H9 (cell line): Measurements from ENCODE around the gene CDC42. TPM values are rescaled to one million over a fixed set of nuclear protein-coding genes. Genes with fewer than 3 reads are reported as not detected.
A peak's percentile ranks its signal among the peaks of the same experiment; 100 is the strongest.

Experiments used
- DNase-seq: peaks from one replicate; pipeline ENCODE4 v3.0.0-alpha.2; 2017
- H2AFZ ChIP-seq: one replicate; pipeline ENCODE4 v1.6.1; 2013; ENCODE audit warnings: mild to moderate bottlenecking, low read length, control low read depth, moderate library complexity
- H2AK5ac ChIP-seq: 2 replicates; pipeline ENCODE4 v1.6.1; 2013; ENCODE audit warnings: low read length, control low read depth, mixed read lengths; ENCODE audit not compliant: insufficient read length
- H2BK120ac ChIP-seq: one replicate; pipeline ENCODE4 v1.6.1; 2013; ENCODE audit warnings: low read depth, mild to moderate bottlenecking, low read length, control low read depth, inconsistent platforms; ENCODE audit not compliant: poor library complexity, severe bottlenecking
- H2BK12ac ChIP-seq: 2 replicates; pipeline ENCODE4 v1.6.1; 2013; ENCODE audit warnings: low read length, control low read depth, mixed read lengths, low read depth; ENCODE audit not compliant: insufficient read length
- H2BK15ac ChIP-seq: 2 replicates; pipeline ENCODE4 v1.6.1; 2013; ENCODE audit warnings: low read depth, low read length, control low read depth
- H2BK20ac ChIP-seq: one replicate; pipeline ENCODE4 v1.6.1; 2013; ENCODE audit warnings: low read depth, mild to moderate bottlenecking, low read length, control low read depth, inconsistent platforms; ENCODE audit not compliant: poor library complexity, severe bottlenecking
- H2BK5ac ChIP-seq: 2 replicates; pipeline ENCODE4 v1.6.1; 2013; ENCODE audit warnings: low read length, control low read depth, mixed read lengths; ENCODE audit not compliant: insufficient read length
- H3K14ac ChIP-seq: 2 replicates; pipeline ENCODE4 v1.6.1; 2013; ENCODE audit warnings: low read length, control low read depth; ENCODE audit not compliant: insufficient read depth
- H3K18ac ChIP-seq: 2 replicates; pipeline ENCODE4 v1.6.1; 2013; ENCODE audit warnings: low read depth, mild to moderate bottlenecking, mixed read lengths, low read length, control low read depth; ENCODE audit not compliant: insufficient read length
- H3K23ac ChIP-seq: 2 replicates; pipeline ENCODE4 v1.6.1; 2013; ENCODE audit warnings: low read length, control low read depth, mixed read lengths, low read depth; ENCODE audit not compliant: insufficient read length
- H3K23me2 ChIP-seq: 2 replicates; pipeline ENCODE4 v1.6.1; 2013; ENCODE audit warnings: low read depth, mild to moderate bottlenecking, mixed read lengths, low read length, control low read depth; ENCODE audit not compliant: insufficient read length, poor library complexity, severe bottlenecking
- H3K27ac ChIP-seq: 2 replicates; pipeline ENCODE4 v1.5.1; 2013; ENCODE audit warnings: low read length, control low read depth, mixed read lengths, low read depth; ENCODE audit not compliant: insufficient read length
- H3K27me3 ChIP-seq: 2 replicates; pipeline ENCODE4 v1.6.1; 2013; ENCODE audit warnings: low read length, control low read depth, inconsistent platforms; ENCODE audit not compliant: insufficient read depth
- H3K4ac ChIP-seq: 2 replicates; pipeline ENCODE4 v1.6.1; 2013; ENCODE audit warnings: low read depth, mild to moderate bottlenecking, control low read depth, inconsistent platforms, low read length, moderate library complexity
- H3K4me1 ChIP-seq: 2 replicates; pipeline ENCODE4 v1.6.1; 2013; ENCODE audit warnings: low read length, control low read depth, inconsistent platforms; ENCODE audit not compliant: insufficient read depth
- H3K4me2 ChIP-seq: 2 replicates; pipeline ENCODE4 v1.6.1; 2013; ENCODE audit warnings: low read length, control low read depth, mixed read lengths; ENCODE audit not compliant: insufficient read length, insufficient read depth
- H3K56ac ChIP-seq: 2 replicates; pipeline ENCODE4 v1.6.1; 2013; ENCODE audit warnings: low read depth, mild to moderate bottlenecking, mixed read lengths, low read length, control low read depth; ENCODE audit not compliant: insufficient read length
- H3K79me1 ChIP-seq: 2 replicates; pipeline ENCODE4 v1.6.1; 2013; ENCODE audit warnings: low read depth, mild to moderate bottlenecking, moderate library complexity, low read length, control low read depth, inconsistent platforms; ENCODE audit not compliant: insufficient read depth, poor library complexity, severe bottlenecking
- H3K79me2 ChIP-seq: 2 replicates; pipeline ENCODE4 v1.6.1; 2013; ENCODE audit warnings: low read length, control low read depth, inconsistent platforms; ENCODE audit not compliant: insufficient read depth
- H3K9ac ChIP-seq: 2 replicates; pipeline ENCODE4 v1.6.1; 2013; ENCODE audit warnings: low read length, control low read depth, mixed read lengths; ENCODE audit not compliant: insufficient read length; ENCODE audit errors: extremely low read depth
- H3K9me3 ChIP-seq: one replicate; pipeline ENCODE4 v1.6.1; 2013; ENCODE audit warnings: low read depth, low read length, inconsistent platforms; ENCODE audit not compliant: control insufficient read depth
- H3T11ph ChIP-seq: one replicate; pipeline ENCODE4 v1.6.1; 2013; ENCODE audit warnings: mild to moderate bottlenecking, low read length, control low read depth, inconsistent platforms
- H4K20me1 ChIP-seq: one replicate; pipeline ENCODE4 v1.6.1; 2013; ENCODE audit not compliant: control insufficient read depth, insufficient read length, insufficient read depth
- H4K5ac ChIP-seq: 2 replicates; pipeline ENCODE4 v1.6.1; 2013; ENCODE audit warnings: low read depth, mild to moderate bottlenecking, mixed read lengths, low read length, control low read depth; ENCODE audit not compliant: insufficient read length
- H4K8ac ChIP-seq: replicated peaks from 2 replicates; pipeline ENCODE4 v1.6.1; 2013; ENCODE audit warnings: low read length, control low read depth, mixed read lengths, low read depth; ENCODE audit not compliant: insufficient read length
- H4K91ac ChIP-seq: 2 replicates; pipeline ENCODE4 v1.6.1; 2013; ENCODE audit warnings: low read depth, mild to moderate bottlenecking, moderate library complexity, mixed read lengths, low read length, control low read depth; ENCODE audit not compliant: insufficient read length
- H3K27ac Mint-ChIP-seq, 3 experiments: 2 replicates in 2 of 3; 3 replicates in 1 of 3; pipeline ENCODE4 v1.8.0; 2020 to 2021; ENCODE audit warnings: mixed read lengths in 3 of 3, mild to moderate bottlenecking in 1 of 3, moderate library complexity in 1 of 3
- H3K27me3 Mint-ChIP-seq: 2 replicates; pipeline ENCODE4 v1.8.0; 2021; ENCODE audit warnings: low read depth, mild to moderate bottlenecking, moderate library complexity, mixed read lengths
- H3K36me3 Mint-ChIP-seq, 3 experiments: 2 replicates in 2 of 3; 3 replicates in 1 of 3; pipeline ENCODE4 v1.8.0; 2020 to 2021; ENCODE audit warnings: low read depth in 3 of 3, mixed read lengths in 3 of 3; ENCODE audit not compliant: insufficient read depth in 1 of 3
- H3K4me1 Mint-ChIP-seq, 2 experiments: 2 replicates each; pipeline ENCODE4 v1.8.0; 2020; ENCODE audit warnings: mixed read lengths in 2 of 2
- H3K4me3 Mint-ChIP-seq, 2 experiments: 2 replicates in 1 of 2; 3 replicates in 1 of 2; pipeline ENCODE4 v1.8.0; 2020 to 2021; ENCODE audit warnings: mild to moderate bottlenecking in 2 of 2, mixed read lengths in 2 of 2, moderate library complexity in 1 of 2
- H3K9me3 Mint-ChIP-seq, 2 experiments: 2 replicates in 1 of 2; 3 replicates in 1 of 2; pipeline ENCODE4 v1.8.0; 2020; ENCODE audit warnings: mild to moderate bottlenecking in 2 of 2, mixed read lengths in 2 of 2, moderate library complexity in 1 of 2
- WGBS: extraction: QIAGEN DNeasy Blood & Tissue Kit; methylation state at CpG from one replicate; pipeline ENCODE4 v1.1.7; 2013; ENCODE audit warnings: missing lambda C conversion rate, low lambda C conversion rate, mixed read lengths; ENCODE audit not compliant: insufficient read length; ENCODE audit errors: extremely low coverage; 5-methylcytosine and 5-hydroxymethylcytosine counted together
- total RNA-seq: library from RNA; stranded (reverse); gene quantifications from 2 replicates; pipeline ENCODE4 v1.2.1, GENCODE V29; 2021
- TF ChIP-seq, protein P1 (sequence below): fragments of 200-600 bp; sonication (generic); conservative IDR thresholded peaks from 3 replicates; pipeline ENCODE4 v1.8.0; 2021; ENCODE audit warnings: antibody characterized with exemption, mild to moderate bottlenecking

The CDC42 gene
- total RNA-seq, 1 experiment from 2014 or later: 197 TPM

DNA sequence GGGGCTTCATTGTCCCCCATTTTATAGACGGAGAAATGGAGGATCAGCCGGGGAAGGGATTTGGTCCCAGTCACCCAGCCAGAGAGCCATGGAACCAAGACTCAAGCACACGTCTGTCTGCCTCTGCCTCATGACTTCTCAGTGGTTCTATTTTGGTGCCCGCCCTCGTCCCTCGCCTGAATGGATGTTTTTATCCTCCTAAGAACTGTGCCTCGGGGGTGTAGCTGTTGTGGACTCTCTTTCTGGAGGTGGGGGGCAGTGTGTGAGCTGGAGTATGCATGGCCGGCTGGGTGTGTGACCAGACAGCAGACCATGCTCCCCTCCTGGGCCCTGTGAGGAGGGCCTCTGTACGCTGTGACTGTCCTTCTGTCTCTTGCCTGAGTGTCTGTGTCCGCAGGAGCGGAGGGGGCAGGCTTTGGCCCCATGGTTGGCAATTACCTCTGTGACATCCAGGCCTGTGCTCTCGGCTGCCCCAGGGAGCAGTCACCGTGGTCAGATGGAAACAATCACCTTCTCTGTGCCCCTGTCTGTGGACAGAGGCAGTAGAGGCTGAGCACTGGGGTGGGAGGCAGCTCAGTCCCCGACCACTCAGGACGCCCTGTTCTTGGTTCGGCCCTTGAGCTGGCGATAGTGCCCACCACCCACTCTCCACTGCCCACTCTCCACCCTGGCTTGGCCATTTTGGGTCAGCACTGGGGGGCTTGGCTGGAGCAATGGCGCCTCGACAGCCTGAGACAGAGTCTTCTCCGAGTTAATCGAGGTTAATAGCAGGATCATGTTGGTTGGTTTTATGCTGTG, 70.0 kb downstream of the CDC42 start:
- Histone ChIP-seq H3K23me2 (no peaks in the 10 kb centered on the region), H3K56ac (no peak overlapping the region), H3K9me3 (no peaks in the 10 kb centered on the region), H3K4me1 (peaks cover 11% of the 10 kb centered on the region; the same call in 1 of the 2 replicates), H3K4me2 (no peak overlapping the region), H2BK120ac (no peak overlapping the region), H4K20me1 (no peaks in the 10 kb centered on the region), H4K8ac (no peak overlapping the region), H2BK20ac (no peak overlapping the region), H2BK5ac (no peak overlapping the region), H2BK12ac (no peak overlapping the region), H2BK15ac (no peak overlapping the region), H3K4ac (no peak overlapping the region), H3K9ac (no peak overlapping the region), H3K79me1 (no peaks in the 10 kb centered on the region), H3K79me2 (no peaks in the 10 kb centered on the region), H2AFZ (no peak overlapping the region), H3K23ac (no peak overlapping the region), H3K27me3 (no peaks in the 10 kb centered on the region), H4K5ac (no peak overlapping the region), H3K27ac (no peak overlapping the region), H3K14ac (no peak overlapping the region), H4K91ac (no peak overlapping the region), H3T11ph (no peak overlapping the region), H3K18ac (no peak overlapping the region), H2AK5ac (no peak overlapping the region)
- no CpG with 5 or more reads among the region's 21 CpGs for WGBS
- peak overlapping the region; percentile 57 to 82 (median 69); a peak in 2 of 7 replicates for H3K27ac Mint-ChIP-seq
- H3K9me3 Mint-ChIP-seq: no peaks in the 10 kb centered on the region
- no peak overlapping the region for H3K4me3 Mint-ChIP-seq
- no peak for DNase-seq
- peaks cover 26 to 28% of the 10 kb centered on the region in 2 experiments for H3K4me1 Mint-ChIP-seq
- TF ChIP-seq, protein P1, sequence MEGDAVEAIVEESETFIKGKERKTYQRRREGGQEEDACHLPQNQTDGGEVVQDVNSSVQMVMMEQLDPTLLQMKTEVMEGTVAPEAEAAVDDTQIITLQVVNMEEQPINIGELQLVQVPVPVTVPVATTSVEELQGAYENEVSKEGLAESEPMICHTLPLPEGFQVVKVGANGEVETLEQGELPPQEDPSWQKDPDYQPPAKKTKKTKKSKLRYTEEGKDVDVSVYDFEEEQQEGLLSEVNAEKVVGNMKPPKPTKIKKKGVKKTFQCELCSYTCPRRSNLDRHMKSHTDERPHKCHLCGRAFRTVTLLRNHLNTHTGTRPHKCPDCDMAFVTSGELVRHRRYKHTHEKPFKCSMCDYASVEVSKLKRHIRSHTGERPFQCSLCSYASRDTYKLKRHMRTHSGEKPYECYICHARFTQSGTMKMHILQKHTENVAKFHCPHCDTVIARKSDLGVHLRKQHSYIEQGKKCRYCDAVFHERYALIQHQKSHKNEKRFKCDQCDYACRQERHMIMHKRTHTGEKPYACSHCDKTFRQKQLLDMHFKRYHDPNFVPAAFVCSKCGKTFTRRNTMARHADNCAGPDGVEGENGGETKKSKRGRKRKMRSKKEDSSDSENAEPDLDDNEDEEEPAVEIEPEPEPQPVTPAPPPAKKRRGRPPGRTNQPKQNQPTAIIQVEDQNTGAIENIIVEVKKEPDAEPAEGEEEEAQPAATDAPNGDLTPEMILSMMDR: no peak
- H3K36me3 Mint-ChIP-seq: peaks cover 1 to 7% (median 4%) of the 10 kb centered on the region in 3 experiments; a peak in 3 of 7 replicates
- no peaks in the 10 kb centered on the region for H3K27me3 Mint-ChIP-seq
